Measurements from ENCODE around the gene P4HB. TPM values are rescaled to one million over a fixed set of nuclear protein-coding genes. Genes with fewer than 3 reads are reported as not detected.

P4HB gene
- total RNA-seq, 1 donor from 2014 or later: 1,272 TPM

DNA sequence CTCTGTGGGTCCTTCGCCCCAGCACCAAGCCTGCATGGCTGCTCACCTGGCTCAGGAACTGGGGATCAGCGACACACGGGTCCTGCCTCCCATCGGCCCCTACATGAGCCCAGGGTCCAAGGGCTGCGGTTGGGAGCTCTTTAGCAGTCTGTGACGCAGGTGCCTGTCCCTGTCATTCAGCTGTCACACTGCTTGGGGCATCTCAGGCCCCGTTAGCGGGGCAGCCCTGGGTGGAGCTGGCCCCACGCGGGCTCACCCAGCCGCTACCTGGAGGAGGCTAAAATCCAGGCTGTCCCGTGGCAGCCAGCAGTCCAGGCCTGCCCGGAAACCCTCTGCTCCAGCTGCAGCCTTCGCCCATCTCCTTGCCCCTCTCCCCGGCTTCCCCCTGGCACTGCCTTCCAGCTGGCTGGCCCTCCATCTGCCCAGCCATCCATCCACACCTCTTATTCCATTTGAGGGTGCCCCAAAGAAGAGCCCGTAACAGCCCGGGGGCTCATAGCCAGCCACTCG is 53.1 kb downstream of the P4HB start:
- no peak overlapping the region for H3K4me3 ChIP-seq (ENCODE audit: low read depth, low read length)
- no peak for TF ChIP-seq CTCF (conservative IDR thresholded peaks at IDR 0.05; ENCODE audit: low read depth, low read length)
- no peak for DNase-seq (ENCODE audit: low read depth)

DNA sequence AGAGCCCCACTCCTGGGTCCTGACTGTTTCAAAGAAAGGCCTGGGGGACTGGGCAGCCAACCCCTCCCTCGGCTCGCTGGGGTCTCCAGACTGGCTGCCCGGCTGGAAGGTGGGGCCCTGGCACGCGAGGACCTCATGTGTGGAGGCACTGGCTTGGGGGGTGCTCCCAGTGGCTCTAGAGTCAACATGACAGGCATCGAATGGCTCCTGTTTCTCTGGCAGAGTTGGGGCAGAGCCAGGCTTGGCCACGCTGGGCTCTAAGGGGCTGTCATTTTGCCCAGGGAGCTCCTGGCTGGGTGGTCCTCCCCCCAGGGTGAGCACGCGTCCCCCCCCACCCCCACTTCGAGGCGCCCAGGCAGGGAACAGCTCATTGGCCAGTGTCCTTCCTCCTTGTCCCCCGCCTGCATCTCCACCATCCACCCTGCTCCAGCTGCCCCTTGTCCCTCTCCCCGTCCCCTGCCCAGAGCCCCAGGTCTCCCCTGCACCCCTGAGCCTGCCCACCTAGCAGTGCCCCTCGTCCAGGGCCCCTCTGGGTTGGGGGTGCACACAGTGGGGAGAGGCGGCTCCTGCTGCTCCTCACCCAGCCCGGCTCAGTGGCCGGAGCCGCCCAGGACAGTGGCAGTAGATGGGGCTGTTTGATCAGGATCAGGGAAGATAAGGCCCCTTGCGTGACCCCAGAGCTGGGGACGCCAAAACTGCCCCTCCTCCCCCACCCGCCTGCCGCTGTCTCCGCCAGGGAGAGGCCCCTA is 53.7 kb downstream of the P4HB start:
- no peak for TF ChIP-seq CTCF (conservative IDR thresholded peaks at IDR 0.05; ENCODE audit: low read depth, low read length)
- DNase-seq (ENCODE audit: low read depth): no peak
- no peak overlapping the region for H3K4me3 ChIP-seq (ENCODE audit: low read depth, low read length)

- DNase-seq (ENCODE audit: low read depth): no peak
- no peak for TF ChIP-seq CTCF (conservative IDR thresholded peaks at IDR 0.05; ENCODE audit: low read depth, low read length)
- no peak overlapping the region for H3K4me3 ChIP-seq (ENCODE audit: low read depth, low read length)
Observed at GRCh38 chr17:81805707-81806460, 54.5 kb downstream of the P4HB start.

DNA sequence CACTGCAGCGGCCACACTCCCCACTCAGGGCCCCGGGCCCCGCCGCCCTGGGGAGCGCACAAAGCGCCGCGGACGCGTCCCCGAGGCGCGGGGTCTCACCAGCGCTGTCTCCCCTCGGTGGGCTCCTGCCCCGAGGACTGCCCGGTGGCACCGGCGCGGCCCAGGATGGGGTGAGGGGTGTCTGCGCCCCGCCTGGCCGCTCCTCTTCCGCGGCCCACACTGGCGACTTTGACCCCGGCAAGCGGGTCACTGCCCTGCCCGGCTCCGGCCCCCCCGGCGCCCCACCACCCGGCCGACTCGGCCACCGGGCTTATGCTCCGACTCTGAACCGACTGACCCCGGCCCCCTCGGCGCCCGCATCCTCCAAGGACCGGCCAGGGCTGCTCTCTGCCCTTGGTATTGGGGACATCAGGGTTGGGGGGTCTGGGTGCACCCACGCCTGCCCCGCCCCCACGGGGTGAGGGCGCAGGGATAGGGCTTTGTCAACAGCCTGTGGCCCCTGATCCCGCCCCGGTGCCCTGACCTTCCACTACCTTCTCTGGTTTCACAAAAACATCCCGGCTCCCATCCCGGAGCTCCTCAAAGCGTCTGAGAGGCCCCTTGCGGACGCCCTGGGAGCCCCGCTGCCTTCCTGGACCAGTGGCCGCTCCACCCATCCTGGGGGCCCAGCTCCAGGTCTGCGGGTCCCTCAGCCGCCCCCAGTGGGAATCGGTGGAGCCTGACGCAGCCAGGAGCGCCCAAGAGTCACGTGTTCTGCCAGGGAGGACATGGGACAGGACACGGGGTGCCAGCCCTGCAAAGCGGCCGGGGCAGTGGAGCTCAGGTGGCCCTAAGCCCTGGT is 55.6 kb downstream of the P4HB start:
- no peak for TF ChIP-seq CTCF (conservative IDR thresholded peaks at IDR 0.05; ENCODE audit: low read depth, low read length)

DNA sequence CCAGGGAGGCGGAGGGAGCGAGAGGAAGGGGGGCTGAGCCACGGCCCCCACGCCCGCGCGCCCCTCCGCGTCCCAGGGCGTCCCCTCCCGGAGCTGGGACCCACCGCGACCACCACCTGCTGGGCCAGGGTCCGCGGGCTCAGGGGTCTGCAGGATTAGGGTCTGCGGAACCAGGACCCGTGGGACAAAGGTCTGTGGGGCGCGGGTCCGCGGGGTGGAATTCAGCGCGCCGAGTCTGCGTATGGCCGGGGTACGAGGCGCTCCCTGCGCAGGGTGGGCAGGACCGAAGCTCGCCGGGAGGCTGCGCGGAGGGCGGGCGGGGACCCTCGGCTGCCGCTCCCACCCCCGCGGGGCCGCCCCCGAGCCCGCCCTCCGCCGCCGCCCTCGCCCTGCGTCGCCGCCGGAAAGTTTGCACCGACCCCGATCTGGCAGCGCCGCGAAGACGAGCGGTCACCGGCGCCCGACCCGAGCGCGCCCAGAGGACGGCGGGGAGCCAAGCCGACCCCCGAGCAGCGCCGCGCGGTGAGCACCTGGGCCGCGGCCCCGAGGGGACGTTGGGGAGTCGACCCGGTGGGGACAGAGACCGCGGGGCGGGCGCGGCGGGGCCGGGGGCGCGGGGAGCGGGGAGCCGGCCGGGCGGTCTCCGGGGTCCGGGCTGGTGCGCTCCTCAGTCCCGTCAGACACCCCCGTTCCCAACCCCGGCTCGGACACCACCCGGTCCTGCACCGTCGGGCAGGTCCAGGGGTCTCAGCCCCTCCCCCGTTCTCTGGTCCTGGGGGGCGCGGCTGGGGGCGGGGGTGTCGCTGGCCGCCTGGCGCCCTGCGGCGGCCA is 56.4 kb downstream of the P4HB start, which contains the start of gene GCGR:
TSS of gene GCGR (plus strand) at position 423 of the 831 bp plus-strand sequence. CDS start 4,869 bp downstream, outside the sequence.
- no peak for TF ChIP-seq CTCF (conservative IDR thresholded peaks at IDR 0.05; ENCODE audit: low read depth, low read length)
- DNase-seq (ENCODE audit: low read depth): no peak
- no peak within 1 kb of the TSS for H3K4me3 ChIP-seq (ENCODE audit: low read depth, low read length)

More for the DNA sequence above, 55.6 kb downstream of the P4HB start:
- no peak for DNase-seq (ENCODE audit: low read depth)
- H3K4me3 ChIP-seq (ENCODE audit: low read depth, low read length): no peak overlapping the region

Measured in epithelial cell of proximal tubule (primary cell).